OCI-M2 (cell line): ENCODE data around the gene CPNE4.
A peak's percentile ranks its signal among the peaks of the same experiment; 100 is the strongest.

Experiments
- DNase-seq: peaks from one replicate; lab custom pipeline; 2025; ENCODE audit not compliant: unreplicated experiment; lab: John Stamatoyannopoulos, UW

The CPNE4 gene

GRCh38 chr3:131803113-131803512, 231.7 kb downstream of the CPNE4 start:
- DNase-seq, result no peak

GRCh38 chr3:131802029-131802428, 232.8 kb downstream of the CPNE4 start:
- no peak for DNase-seq

- DNase-seq, result no peak
These were observed 233.2 kb downstream of the CPNE4 start for GRCh38 chr3:131801566-131801965.

- DNase-seq, result no peak
These were observed 237.0 kb downstream of the CPNE4 start for GRCh38 chr3:131797776-131798175.

GRCh38 chr3:131796558-131797198, 238.1 kb downstream of the CPNE4 start:
- DNase-seq, result no peak

- no peak for DNase-seq
These were observed 238.7 kb downstream of the CPNE4 start for GRCh38 chr3:131796111-131796510.

GRCh38 chr3:131795390-131796090, 239.3 kb downstream of the CPNE4 start:
- DNase-seq, result peak; percentile 53

- no peak for DNase-seq
These were observed 239.9 kb downstream of the CPNE4 start for GRCh38 chr3:131794766-131795388.

- no peak for DNase-seq
These were observed 240.9 kb downstream of the CPNE4 start for GRCh38 chr3:131793870-131794269.

GRCh38 chr3:131789188-131789587, 245.6 kb downstream of the CPNE4 start:
- DNase-seq, result no peak

- no peak for DNase-seq
These were observed 248.4 kb downstream of the CPNE4 start for GRCh38 chr3:131786386-131786785.

- no peak for DNase-seq
These were observed 252.1 kb downstream of the CPNE4 start for GRCh38 chr3:131782751-131783150.

GRCh38 chr3:131778526-131778925, 256.3 kb downstream of the CPNE4 start:
- DNase-seq, result no peak

- DNase-seq, result no peak
These were observed 259.2 kb downstream of the CPNE4 start for GRCh38 chr3:131775650-131776049.

- no peak for DNase-seq
These were observed 262.4 kb downstream of the CPNE4 start for GRCh38 chr3:131772269-131773026.

- no peak for DNase-seq
These were observed 271.7 kb downstream of the CPNE4 start for GRCh38 chr3:131762981-131763564.

GRCh38 chr3:131756405-131756804, 278.4 kb downstream of the CPNE4 start:
- no peak for DNase-seq

GRCh38 chr3:131755380-131755779, 279.4 kb downstream of the CPNE4 start:
- no peak for DNase-seq

- no peak for DNase-seq
These were observed 284.6 kb downstream of the CPNE4 start for GRCh38 chr3:131750256-131750655.

- DNase-seq, result no peak
These were observed 285.0 kb downstream of the CPNE4 start for GRCh38 chr3:131749826-131750225.

GRCh38 chr3:131747466-131747865, 287.3 kb downstream of the CPNE4 start:
- DNase-seq, result no peak
